ENCODE data around the gene FOXD3.
"Not testable (repeated sequence)": the region's sequence is repeated elsewhere in the genome, so short reads cannot be mapped to it uniquely, and the experiment has no call there.

- not testable (repeated sequence) for TF ChIP-seq POLR2A, CTCF (IDR thresholded peaks at IDR 0.05)
Observed at GRCh38 chr1:63356234-63356633, 33.9 kb downstream of the FOXD3 start.
